HG03439 (cell line): ENCODE measurements around the gene ZNF48.

Experiments
- ATAC-seq: cut with Tn5 transposase; IDR thresholded peaks from one replicate; pipeline ENCODE4 v1.9.1; 2021; ENCODE audit warnings: mild to moderate bottlenecking, moderate library complexity; ENCODE audit not compliant: unreplicated experiment

The ZNF48 gene

DNA sequence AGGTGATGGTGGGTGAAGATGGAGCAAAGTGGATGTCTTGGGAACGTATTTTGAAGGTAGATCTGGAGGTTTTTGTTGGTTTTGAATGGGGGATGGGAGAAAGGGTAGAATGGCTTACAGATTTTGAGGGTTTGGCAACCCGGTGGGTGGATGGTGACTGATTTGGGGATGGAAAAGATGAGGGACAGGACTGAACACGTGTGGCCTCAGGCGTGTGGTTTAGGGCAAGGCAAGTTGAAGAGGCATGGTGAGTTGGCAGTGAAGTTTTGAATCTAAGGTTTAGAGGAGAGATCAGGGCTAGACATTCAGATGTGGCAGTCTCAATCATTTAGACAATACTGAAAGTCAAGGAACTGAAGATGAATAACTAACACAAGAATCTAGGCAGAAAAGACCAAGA lies 39.6 kb downstream of the ZNF48 start:
- no peak for ATAC-seq

DNA sequence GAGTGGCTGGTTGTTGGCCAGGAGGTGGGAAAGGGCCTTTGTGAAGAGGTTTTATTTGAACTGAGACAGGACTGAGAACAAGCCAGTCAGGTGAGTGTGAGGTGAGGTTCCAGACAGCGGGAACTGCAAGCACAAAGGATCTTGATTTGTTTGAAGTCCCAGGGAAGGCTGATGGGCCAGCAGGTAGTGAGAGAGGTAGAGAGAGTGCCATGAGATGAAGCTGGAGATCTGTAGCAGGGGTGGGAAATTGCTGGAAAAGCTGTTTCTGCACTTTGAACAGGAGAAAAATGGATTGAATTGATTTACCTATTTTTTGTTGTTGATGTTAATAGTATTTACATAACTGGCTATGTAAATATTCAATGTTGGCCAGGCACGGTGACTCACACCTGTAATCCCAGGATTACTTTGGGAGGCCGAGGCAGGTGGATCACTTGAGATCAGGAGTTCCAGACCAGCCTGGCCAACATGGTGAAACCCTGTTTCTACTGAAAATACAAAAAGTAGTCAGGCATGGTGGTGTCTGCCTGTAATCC lies 42.4 kb downstream of the ZNF48 start:
- no peak for ATAC-seq

DNA sequence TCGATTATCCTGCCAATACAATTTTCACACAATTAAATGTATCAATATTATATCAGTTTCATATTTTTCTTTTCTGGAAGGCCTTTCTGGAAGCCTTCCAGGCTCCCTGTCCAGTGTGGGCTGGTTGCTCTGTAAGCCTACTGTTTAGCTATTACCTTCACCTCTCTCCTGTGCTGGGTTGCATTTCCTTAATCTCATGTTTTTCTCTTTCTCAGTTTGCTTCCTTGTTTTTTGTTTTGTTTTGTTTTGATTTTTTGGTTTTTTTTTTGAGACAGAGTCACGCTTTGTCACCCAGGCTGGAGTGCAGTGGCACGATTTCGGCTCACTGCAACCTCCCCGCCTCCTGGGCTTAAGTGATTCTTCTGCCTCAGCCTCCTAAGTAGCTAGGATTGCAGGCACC lies 43.6 kb downstream of the ZNF48 start:
- no peak for ATAC-seq

DNA sequence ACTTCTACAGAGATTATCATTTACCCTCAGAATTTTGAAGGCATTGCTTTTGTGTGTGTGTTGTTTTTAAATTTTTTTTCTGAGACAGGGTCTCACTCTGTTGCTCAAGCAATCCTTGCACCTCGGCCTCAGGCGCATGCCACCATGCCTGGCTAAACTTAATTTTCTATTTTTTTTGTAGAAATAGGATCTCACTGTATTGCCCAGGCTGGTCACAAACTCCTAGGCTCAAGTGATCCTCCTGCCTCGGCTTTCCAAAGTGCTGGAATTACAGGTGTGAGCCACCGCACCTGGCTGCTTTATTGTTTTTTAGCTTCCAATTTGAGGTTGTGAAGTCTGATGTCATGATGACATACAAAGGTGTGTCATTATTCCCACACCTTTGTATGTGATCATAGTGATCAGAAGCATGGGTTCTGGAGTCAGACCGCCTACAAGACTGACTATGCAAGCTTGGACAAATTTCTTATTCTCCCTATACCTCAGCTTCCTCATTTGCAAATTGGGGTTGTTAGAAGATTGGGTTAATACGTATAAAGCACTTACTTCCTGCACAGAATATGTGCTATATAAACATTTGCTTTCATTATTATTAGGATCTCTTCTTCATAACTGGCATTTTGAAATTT lies 44.6 kb downstream of the ZNF48 start:
- no peak for ATAC-seq

GRCh38 chr16:30443631-30444030 lies 48.4 kb downstream of the ZNF48 start:
- ATAC-seq = no peak

DNA sequence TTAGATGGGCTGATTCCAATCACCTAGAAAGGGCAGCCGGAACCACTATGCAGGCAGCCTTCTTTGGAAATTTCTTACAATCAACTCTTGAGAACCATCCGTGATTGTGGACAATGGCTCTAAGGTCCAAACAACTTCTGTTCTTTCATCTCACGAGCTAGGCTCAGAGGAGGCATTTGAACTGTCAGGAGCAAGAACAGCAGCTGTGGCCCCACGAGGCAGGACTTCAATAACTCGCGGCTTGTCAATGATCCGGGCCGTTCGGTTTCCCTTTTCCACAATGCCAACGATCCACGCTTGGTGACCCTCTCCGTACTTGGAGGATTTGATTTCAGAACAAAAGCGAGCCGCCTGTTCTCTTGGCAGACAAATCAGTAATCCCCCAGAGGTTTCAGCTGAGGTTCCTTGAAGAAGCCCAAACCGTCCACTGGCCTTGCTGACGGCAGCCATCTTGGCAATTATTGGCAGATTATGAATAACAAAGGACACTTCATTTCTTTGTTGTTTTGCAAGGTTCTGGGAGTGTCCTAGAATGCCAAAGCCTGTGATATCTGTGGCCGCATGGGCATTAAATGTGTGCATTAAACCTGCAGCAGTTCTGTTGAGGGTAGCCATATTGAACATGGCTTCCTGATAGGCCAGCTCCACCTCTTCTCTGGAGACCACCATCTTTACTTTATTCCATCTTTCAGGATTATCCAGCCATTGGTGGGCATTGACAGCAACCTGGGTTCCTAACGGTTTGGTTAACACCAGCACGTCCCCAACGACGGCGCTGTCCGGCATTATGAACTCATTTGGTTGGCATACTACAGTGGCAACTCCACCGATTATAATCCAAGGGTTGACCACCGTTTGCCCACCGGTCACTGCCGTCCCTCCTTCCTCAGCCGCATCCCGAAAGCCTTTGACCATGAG lies 49.3 kb downstream of the ZNF48 start:
- ATAC-seq = no peak

DNA sequence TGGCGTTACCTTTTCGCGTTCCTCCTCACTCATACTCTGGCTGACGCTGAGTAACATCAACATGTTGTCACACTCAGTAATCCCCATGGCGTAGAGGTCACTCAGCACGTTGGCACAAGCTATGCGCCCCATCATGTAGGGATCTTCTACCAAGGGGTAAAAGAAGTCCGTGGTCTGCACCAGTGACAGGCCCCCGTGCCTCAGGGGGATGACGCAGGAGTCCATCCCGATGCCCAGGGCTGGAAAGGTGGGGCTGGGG lies 49.9 kb downstream of the ZNF48 start:
- ATAC-seq = no peak

DNA sequence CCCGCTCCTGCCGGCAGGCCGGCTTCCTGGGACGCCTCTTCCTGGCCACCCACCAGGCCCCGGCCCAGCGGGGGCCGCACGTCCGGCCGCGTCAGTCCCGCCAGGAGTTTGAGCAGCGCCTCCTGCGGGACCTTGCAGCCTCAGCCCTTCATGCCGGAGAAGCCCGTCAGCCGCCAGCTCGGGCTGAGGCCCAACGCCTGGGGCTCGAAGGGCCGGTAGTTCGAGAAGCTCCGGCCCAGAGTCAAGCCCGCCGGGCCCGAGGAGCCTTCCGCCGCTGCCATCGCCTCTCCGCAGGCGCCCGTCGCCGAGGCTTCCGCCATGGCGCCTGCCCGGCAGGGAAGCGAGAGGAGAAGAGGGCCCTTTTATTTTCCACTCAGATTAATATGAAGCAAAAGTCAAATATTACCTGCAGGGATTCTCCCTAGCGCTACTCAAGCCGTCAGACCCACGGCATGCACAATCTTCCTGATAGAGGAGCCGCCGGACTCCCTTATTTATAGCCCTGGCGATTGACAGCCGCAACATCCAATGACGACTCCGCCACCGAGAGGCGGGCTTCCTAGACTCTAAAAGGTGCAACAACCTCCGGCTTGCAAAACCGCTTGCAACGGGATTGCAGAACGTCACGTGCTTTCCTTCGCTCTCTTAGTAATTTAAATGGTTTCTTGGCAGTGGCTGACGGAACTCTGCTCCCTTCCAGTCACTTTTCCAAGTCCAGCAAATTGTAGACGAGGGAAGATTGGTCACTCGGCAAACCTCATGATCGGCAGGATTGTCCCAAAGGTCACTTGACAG lies 50.4 kb downstream of the ZNF48 start, which contains the start of gene SEPHS2:
Gene SEPHS2 (minus strand): TSS at position 467 of the 795 bp plus-strand sequence. CDS start 147 bp downstream, at position 320.
- peak; percentile 84 for ATAC-seq

- ATAC-seq = no peak
Observed at GRCh38 chr16:30446203-30446595, 51.0 kb downstream of the ZNF48 start.

DNA sequence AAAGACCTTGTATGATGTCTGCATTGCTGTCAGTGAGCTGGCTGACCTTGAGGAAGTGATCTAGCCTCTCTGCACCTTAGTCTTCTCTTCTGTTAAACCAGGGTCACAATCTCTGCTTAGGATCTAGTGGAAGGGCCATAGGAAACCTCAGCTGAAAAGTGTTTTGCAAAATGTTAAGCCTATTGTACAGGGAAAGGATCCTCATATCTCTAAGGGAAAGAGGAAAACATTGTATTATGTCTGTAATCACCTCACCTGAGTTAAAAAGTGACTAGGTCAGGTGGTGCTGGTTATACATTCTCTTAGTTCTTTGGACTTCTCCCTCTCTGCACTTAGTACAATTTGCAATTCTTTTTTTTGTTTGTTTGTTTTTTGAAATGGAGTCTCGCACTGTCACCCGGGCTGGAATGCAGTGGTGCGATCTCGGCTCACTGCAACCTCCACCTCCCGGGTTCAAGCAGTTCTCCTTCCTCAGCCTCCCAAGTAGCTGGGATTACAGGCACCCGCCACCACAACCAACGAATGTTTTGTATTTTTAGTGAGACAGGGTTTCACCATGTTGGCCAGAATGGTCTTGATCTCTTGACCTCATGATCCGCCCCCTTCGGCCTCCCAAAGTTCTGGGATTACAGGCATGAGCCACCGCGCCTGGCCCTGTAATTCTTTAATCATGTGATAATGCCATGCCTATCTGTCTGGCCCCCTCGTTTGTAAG lies 52.4 kb downstream of the ZNF48 start:
- ATAC-seq = no peak

- no peak for ATAC-seq
Observed at GRCh38 chr16:30449116-30449435, 53.9 kb downstream of the ZNF48 start.
